Measurements from ENCODE around the gene ADCY1.

The ADCY1 gene

DNA sequence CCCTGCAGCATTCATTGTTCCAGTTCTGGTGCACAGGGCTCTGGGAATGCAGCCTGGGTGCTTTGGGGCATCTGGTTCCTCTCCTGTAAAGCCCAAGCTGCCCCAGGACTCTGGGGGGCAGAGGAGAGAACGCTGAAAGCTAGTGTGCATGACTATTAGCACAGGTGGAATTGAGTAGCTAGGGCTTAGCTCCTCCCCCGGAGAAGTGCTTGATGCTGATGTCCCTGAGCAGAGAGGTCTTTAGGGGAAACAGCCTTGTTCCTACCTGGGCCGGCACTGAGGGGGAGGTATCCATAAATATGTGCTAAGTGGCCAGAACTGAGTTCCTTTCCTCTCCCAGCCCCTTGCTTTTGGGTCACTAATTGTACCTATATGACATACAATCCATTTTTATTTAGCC is 3.9 kb downstream of the ADCY1 start:
- DNase-seq = no peak

DNA sequence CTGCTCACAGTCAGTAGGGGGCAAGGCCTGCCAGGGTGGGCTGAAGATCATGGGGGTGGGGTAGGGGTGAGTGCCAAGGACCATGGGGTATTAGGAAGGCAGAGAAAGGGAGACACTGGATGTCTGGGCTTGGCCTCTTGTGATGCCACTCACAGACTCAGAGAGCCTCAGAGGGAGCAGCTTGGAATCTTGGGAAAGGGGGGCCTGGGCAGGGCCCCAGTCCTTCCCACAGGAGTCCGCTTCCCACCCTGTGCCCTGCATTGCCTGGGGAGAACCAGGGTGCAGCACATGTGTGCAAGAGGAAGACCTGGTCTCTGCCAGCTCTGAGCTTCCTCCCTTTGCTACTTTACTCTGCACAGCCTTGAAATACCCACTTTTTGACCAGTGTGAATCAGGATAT is 4.3 kb downstream of the ADCY1 start:
- DNase-seq = no peak

DNA sequence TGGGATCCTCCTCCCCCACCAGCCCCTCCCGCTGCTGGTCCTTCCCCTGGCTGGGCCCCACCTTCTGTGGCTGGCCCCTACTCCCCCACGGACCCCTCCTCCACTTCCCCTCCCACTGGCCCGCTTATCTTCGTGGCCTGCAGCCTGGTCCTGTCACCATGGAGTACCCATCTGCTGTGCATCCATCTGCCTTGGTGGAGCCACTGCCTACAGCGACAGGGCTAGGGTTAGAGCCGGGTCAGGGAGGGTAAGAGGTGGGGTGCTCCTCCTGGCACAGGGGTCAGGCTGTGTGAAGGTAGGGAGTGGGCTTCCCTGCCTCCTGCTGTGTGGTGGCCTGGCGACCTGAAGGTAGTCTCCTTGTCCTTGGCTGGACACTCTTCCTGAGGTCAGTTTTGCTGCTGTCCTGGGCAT is 5.2 kb downstream of the ADCY1 start:
- no peak for DNase-seq

DNA sequence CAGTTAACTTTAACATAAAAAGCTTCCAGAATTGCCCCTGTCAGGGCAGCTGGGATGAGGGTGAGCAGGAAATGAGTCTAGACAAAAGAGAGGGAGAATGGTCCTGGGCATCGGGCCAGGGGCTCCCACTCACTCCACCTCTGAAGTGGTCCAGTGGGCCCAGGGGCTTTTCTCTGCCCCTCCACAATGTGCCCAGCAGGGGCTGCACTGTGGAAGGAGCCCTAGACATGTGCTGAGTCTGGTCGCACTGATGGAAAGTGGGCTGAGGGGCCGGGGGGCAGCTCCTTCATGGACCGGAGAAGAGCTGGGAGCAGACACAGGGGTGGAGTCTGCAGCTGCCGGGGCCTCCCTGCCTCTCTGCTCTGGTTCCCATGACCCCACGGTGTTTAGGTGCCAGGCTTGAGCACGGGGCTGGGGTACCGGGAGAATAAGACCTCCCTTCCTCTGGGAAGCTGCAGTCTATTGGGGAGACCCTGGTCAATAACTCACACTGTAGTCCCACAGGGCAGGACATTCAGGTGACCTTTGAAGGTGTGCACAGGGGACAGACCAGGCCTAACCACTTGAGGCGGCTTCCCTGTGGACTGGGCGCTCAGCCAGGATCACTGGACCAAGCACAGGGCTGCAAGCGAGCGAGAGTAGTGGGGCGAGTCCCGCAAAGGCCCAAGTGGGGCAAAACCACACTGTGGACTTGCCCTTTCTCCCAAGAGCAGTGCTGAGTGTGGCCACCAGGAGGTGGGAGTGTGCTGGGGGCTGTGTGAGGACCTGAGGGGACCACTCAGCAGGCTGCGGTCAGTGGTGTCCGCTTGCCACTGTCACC is 6.1 kb downstream of the ADCY1 start:
- DNase-seq = no peak

DNA sequence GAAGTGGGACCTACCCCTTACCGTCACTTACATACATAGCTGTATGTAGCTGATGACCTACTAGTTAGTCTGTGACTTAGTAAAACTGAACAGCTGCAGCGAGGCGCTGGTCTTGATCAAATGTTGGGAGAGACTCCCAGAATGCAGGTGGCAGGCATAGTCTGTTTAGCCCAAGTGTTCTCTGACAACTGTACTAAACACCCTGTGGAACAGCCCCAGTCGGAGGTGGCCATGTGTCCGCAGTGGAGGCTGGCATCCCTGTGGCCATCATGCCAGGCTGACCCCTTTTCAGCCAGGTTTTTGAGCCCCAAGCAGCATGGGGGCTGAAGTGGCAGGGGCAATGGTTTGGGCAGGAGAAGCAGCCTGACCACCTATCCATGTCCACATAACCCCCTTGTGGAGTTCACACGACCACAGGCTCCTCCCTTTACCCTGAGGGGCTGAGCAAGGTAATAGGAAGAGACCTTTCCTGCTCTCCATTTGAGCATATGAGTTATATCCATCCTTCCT is 7.2 kb downstream of the ADCY1 start:
- no peak for DNase-seq

DNA sequence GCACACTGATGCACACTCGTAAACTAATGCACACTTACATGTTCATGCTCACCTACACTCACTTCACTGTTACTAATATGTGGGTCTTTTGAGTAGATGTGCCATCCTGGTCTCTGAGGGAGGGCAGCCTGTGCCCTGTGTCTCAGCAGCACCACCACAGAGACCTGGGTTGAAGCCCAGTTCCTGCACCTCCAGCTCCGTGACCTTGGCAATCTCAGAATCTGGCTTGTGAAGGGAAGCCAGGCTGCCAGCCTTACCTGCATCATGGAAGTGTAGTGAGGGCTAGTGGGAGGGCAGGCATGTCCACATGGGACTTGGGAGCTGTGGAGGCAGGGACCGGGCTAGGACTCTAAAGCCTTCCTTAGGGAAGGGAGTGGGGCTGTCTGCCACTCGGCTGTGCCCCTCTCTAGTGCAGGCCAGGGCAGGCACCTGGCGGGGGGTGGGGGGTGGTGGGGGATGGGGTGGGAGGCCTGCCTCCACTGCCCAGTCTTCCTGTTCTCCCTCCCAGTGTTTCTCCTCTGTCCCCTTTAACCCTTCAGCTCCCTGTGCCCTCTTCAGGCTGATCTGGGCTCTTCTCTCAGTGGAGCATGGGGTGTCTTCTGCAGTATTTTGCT is 8.1 kb downstream of the ADCY1 start:
- DNase-seq = no peak

DNA sequence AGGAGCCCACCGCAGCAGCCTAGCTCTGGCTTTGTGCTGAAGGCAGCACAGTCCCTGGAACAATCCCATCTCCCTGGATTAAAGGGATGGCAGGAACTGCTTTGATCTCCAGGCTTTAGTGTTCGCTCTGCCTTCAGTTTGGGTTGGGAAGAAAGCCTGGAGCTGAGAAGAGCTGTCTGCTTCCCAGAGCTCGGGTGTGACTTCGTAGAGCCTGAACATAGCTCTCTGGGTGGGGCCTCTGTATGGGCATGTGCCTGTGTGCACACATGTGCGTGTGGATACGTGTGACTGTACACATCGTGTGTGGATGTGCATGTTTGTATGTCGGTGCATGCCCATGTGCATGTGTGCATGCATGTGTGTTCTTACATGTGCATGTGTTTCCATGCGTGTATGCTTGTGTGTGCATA is 8.7 kb downstream of the ADCY1 start:
- no peak for DNase-seq

DNA sequence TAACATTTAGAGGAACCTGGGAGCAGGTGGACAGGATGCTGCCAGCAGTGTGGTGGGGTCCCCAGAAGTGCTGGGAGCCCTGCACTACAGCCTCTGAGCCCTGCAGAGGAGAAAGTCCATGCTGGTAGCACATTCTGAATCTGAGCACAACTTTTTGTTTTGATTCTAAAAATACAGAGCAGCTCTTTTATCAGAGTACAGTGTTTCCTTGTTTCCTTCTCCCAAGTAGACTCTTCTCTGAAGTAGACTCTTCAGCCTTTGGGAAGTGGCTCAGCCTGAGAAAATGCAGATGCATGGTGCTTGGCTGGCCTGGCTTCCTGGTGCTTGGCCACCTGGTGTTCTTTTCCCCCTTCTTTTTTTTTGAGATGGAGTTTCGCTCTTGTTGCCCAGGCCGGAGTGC is 9.1 kb downstream of the ADCY1 start:
- no peak for DNase-seq

DNA sequence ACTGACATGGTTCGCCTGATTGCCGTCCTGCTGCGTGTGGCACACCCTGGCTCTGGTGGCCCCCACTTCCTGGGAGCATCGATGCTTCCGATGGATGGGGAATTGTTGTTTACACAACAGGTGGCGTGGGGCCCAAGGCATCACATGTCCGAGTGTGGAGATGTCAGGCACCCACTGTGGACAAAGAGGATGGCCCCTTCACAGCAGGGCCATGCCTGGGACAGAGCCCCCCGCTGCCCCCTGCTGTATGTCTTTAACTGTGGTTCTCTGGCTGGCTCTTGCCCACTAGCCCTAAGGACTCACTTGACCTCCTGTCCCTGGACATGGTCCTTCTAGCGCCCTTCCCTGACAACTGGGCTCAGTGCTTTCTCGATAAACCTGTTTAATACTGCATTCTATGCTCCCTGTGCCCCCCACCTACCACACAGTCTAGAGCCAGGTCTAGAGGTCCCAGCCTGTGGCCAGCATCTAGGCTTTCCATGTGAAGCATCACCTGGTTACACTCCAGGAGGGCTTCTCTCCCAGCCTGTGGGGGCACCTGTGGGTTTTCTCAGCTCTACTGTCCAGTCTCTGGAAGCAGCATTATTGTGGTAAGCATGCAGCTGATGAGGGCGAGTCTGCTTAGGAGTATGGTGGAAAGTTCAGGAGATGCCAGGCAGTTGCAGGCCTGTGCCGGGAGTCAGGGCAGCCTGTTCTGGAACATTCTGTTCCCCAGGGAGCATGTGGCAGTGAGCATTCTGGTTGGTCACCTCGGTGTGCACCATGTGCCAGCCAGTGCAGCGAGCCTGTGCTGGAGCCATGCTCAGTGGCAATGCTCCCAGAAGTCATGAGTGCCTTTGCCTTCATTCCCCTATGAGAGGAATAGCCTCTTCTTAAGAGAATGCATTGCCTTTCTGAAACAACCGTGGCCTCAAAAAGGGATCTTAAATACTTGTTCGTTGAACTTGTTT is 10.4 kb downstream of the ADCY1 start:
- no peak for DNase-seq

DNA sequence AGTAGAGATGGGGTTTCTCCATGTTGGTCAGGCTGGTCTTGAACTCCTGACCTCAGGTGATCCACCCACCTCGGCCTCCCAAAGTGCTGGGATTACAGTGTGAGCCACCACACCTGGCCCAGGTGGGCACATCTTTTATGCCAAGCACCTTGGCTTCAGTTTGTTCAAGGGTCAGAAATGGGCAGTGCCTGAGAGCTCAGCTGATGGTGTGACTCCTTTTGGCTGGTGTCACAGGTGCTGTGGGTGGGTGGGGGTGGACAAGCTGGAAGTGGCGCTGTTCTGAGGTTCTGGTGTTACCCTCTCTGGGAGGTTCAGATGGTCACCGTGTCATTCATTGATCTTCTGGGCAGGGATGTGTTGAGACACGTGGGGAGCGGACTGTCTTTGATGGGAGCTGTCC is 11.5 kb downstream of the ADCY1 start:
- no peak for DNase-seq

DNA sequence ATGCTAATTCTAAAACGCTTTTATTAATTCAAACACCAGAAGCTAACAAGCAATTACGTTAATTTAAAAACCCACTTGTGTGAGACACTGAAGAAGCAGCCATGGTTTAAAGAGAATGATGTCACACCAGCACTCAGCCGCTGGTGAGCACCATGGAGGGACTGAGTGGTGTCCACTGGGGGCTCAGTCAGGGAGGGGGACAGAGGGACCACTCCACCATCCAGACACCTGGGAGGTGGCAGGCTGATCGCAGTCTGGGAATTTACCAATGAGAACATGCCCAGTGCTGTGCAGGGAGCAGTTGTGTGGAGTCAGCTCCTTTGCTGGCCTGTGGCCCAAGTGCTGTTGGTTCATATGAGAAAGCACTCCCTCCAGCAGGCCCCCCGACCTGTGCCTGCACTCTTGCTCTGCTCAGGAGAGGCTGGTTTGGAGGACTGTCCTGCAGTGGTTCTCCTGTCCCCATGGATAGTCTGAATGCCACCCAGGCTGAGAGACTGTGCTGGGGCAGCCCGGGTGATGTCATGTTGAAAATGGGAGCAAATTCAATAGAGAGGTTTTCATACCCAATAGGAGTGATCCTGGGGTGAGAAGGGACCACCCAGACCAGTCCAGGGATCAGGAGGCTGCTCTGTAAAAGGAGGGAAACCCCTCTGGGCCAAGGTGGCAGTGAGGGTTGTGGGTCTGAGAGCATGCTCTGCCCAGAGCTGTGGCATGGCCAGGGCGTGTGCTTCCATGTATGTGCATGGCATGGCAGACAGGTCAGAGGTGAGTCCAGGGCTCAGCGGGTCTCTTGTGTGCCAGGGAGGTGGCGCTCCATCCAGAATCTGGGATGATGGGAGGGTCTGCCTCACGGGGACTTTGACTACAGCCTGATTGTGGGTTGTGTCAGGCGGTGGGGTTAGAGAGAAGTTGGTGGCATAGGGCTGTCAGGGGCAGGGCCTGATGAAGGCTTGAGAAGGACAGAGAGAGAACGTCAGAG is 12.7 kb downstream of the ADCY1 start:
- DNase-seq = no peak

DNA sequence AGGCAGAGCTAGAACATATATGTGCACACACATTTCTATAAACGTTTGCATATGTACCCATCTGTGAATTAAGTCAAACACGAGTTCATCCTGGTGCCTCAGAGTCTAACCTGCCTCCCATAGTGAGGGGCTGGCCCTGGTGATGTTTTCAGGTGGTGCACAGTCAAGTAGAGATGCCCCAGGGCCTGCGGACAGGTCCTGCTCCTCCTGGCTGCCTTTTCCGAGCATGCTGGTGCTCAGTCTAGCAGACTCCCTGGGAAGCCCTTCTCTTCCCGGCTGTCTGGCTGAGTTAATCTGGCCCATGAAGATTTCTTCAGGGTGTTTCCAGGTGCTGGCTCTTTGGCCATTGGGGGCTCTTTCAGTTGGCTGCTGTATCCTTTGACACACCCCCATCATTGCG is 14.3 kb downstream of the ADCY1 start:
- no peak for DNase-seq

DNA sequence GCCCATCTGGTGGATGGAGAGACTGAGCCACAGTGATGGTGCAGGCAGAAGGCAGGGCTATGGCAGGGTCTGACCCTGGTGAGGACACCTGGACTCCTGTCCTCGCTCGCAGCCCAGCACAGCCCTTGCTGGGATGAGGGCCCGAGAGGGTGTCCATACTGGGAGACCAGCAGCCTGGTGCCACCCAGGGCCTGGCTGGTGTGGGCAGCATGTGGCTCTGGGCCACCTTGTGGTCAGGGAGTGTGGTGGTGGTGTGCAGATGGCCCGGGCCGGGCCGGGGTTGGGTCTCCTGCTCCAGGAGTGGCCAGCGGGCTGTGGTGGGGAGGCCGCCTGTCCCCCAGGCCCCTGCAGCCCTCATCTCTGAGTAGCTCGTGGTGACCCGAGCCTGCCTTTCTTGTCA is 14.9 kb downstream of the ADCY1 start:
- no peak for DNase-seq

DNA sequence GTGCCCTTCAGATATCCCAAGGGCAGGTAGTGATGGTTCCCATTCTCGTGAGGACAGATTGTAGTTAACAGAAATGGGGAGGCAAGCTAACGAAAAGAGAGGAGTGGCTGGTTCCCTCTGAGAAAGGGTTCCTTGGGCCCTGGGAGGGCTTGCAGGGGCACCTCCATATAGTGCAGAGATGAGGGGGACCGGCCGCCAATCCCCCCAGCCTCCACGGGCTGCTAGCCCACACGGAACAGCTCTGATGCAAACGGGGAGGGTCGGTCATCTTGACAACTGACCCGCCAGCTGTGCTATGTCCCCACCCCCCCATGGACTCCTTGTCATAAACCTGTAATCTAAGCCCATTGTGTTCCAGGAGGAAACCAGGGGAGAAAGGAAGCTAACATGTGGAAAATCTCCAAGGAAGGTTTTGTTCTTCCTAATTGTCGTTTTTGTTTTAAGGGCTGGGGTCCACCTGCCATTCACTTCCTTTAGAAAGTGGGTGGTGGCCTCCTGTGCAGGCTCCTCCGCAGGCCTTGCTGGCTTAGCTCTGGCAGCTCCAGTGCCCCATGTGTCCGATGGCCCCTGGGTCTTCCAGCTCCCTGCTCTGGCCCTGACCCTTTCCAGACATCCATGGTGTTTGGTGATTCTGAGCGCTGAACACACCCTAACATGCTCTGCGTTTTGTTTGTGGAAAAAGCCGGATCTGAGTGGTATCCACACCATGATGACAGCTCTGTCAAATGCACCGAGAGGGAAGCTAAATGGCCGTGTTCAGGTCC is 15.9 kb downstream of the ADCY1 start:
- DNase-seq = no peak

DNA sequence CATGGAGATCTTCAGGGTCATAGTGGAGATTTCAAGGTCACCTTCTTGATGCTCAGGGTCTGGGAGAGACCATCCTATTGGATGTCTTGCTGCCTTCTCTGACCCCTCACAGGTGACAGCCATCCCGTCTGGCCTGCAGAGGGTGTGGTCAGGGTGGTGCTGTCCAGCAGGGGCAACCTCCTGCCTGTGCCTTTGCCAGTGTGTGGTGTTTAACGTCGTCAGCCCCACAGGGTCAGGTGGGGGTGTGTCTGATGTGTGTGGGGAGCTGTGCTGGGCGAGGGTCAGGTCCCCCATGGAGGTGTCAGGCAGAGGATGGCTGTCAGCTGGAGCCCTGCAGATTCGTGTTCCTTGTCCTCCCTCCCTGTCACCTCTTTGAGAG is 16.5 kb downstream of the ADCY1 start:
- DNase-seq = no peak

DNA sequence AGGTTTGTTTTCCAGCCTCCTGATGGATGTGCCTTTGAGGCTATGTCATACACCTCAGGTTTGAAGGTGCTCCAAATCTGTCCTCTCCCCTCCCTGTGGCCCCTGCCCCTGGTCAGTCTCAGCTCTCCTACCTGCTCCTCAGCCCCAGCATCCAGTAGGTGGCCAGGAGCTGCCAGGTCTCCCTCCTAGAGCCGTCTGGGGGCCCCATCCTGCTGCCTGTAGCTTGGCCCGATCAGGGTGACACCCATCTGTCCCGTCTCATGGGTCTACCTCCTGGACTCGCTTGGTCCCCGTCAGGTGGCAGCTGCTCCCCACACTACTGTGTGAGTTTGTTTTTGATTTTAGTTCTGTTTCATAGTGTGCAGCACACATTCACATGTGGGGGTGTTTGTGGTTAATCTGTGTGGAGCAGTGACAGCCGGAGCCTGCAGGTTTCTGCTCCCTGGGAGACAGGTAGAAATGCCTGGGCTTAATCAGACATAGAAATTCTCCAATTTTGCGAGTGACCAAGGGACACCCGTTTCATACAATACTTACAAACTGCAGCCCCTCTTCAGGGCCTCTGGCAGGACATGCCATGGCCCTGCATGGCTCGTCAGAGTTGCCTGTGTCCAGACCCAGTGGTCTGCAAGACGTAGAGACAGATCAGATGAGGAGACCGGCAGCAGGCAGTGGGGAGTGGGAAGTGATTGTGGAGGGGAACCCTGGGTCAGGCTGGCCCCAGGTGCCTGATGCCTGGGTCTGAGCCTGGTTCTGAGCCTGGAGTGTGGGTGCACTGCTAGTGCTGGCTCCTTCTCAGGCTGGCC is 17.1 kb downstream of the ADCY1 start:
- no peak for DNase-seq

DNA sequence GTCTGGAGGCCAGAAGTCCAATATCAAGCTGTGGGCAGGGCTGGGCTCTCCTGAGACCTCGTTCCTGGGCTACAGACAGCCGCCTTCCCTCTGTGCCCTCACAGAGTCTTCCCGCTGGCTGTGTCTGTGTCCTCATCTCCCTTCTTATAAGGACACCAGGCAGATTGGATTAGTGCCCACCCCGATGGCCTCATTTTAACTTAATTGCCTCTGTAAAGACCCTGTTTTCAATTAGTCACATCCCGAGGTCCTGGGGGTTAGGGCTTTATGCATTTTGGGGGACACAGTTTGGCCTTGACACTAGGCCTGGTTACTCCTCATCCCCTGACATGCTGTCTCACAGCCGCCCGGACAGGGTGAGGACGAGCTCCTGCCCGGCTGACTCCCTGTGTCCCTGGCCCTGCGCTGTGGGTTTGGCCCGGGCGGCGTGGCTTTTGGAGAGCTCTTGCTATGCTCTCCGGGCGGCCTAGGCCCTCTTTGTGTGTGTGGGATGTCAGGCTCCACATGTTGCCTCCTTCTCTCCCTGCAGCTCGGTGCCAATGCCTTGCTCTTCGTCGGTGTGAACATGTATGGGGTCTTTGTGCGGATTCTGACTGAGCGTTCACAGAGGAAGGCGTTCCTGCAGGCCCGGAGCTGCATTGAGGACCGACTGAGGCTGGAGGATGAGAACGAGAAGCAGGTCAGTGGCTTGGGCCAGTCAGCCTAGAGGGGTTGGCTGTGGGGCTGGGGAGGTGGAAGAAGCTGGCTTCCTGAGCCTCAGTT is 18.2 kb downstream of the ADCY1 start:
- DNase-seq = no peak

DNA sequence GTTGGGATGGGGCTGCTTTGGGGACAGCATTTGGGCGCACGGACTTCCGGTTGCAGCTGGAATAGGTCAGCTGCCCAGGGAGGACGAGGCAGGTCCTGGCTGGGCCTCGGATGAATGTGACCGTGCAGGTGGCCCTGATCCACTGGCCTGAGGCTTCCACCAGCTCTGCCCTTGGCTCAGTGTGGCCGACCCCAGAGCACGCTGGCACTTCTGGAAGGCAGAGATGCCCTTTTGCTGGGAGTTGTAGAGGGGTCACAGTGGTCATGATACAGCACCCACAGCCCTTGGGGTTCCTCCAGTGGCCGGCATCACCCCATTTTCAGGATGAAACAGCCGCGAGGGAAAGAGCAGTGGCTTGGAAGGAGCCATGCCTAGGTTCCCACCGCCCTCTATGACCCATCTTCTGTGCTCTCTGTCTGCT is 19.0 kb downstream of the ADCY1 start:
- DNase-seq = no peak

DNA sequence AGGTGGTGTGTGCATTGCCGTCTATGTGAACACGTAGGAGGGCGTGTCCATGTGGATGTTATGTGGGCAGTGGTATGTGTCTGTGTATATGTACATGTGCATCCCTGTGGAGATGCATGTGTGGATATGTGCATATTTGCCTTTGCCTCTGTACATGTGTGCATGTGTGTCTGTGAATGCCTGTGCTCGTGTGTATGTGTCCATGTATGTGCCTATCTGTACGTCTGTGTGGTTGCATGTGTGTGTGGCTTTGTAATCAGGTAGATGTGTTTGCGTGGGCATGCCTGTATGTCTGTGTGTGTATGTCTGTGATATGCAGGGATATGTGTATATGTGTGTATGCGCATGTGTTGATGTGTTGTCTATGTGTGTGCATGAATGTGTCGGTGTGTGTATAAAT is 19.7 kb downstream of the ADCY1 start:
- DNase-seq = no peak

All from CD4-positive, alpha-beta T cell treated with Interleukin-6 for 4 hours (primary cell).